OCI-LY7 (cell line): ENCODE results near the gene TSPAN8. TPM values are rescaled to one million over a fixed set of nuclear protein-coding genes. Genes with fewer than 3 reads are reported as not detected.

ENCODE experiments used
- BruUV-seq: library from RNA; stranded (reverse); fragments of 400-500 nt; replicated peaks from 2 replicates; lab custom pipeline; 2021; lab: Mats Ljungman, UMichigan
- CTCF ChIA-PET: fragments of 300-600 bp; sonication (Branson Sonifier 250); formaldehyde crosslinking; loops from one replicate; lab custom pipeline; 2022; ENCODE audit warnings: antibody characterized with exemption; ENCODE audit not compliant: unreplicated experiment; lab: Charles Lee
- POLR2A ChIA-PET: fragments of 300-600 bp; sonication (Branson Sonifier 250); formaldehyde crosslinking; loops from one replicate; lab custom pipeline; 2022; ENCODE audit warnings: antibody characterized with exemption; lab: Charles Lee
- DNase-seq: peaks from one replicate; pipeline ENCODE4 v3.0.0-alpha.2; 2015; ENCODE audit warnings: low spot score
- H2AFZ ChIP-seq: fragments of 200-600 bp; sonication (generic), shearing (Covaris generic); 2 replicates; pipeline ENCODE4 v1.6.1; 2014; ENCODE audit warnings: mild to moderate bottlenecking, antibody characterized with exemption, low read length, moderate library complexity
- H3K27ac ChIP-seq: fragments of 200-600 bp; sonication (generic); 2 replicates; pipeline ENCODE4 v1.5.1; 2014; ENCODE audit warnings: mixed run types, low read depth, mild to moderate bottlenecking, moderate library complexity, low read length, inconsistent platforms; ENCODE audit not compliant: poor library complexity, severe bottlenecking
- H3K36me3 ChIP-seq: fragments of 200-600 bp; sonication (generic); 2 replicates; pipeline ENCODE4 v1.6.1; 2014; ENCODE audit warnings: mild to moderate bottlenecking, antibody characterized with exemption, low read length, moderate library complexity, mixed read lengths; ENCODE audit not compliant: insufficient read depth
- H3K4me1 ChIP-seq: fragments of 200-600 bp; sonication (generic); 2 replicates; pipeline ENCODE4 v1.5.1; 2014; ENCODE audit warnings: mild to moderate bottlenecking, low read length; ENCODE audit not compliant: insufficient read depth, poor library complexity, severe bottlenecking
- H3K4me2 ChIP-seq: fragments of 200-600 bp; sonication (generic); 2 replicates; pipeline ENCODE4 v1.6.1; 2014; ENCODE audit warnings: mild to moderate bottlenecking, low read length
- H3K4me3 ChIP-seq: fragments of 200-600 bp; sonication (generic); 2 replicates; pipeline ENCODE4 v1.5.1; 2014; ENCODE audit warnings: mild to moderate bottlenecking, low read depth, low read length; ENCODE audit not compliant: poor library complexity, severe bottlenecking
- H3K79me2 ChIP-seq: fragments of 200-600 bp; sonication (generic); 2 replicates; pipeline ENCODE4 v1.6.1; 2016; ENCODE audit warnings: low read depth, mild to moderate bottlenecking, low read length, moderate library complexity, mixed read lengths; ENCODE audit not compliant: insufficient read depth
- H3K9me2 ChIP-seq: fragments of 200-600 bp; sonication (generic); 2 replicates; pipeline ENCODE4 v1.6.1; 2016; ENCODE audit warnings: mild to moderate bottlenecking, low read length, mixed read lengths; ENCODE audit not compliant: insufficient read depth
- H3K9me3 ChIP-seq: fragments of 200-600 bp; sonication (generic); 2 replicates; pipeline ENCODE4 v1.6.1; 2014; ENCODE audit warnings: mild to moderate bottlenecking, mixed run types, low read length, mixed read lengths
- H4K20me1 ChIP-seq: fragments of 200-600 bp; sonication (generic); 2 replicates; pipeline ENCODE4 v1.6.1; 2014; ENCODE audit warnings: mild to moderate bottlenecking, antibody characterized with exemption, low read length, moderate library complexity, mixed read lengths; ENCODE audit not compliant: insufficient read depth
- CTCF ChIP-seq: fragments of 200-600 bp; sonication (generic); conservative IDR thresholded peaks from 2 replicates; pipeline ENCODE4 v1.5.1; 2014; ENCODE audit warnings: mild to moderate bottlenecking, antibody characterized with exemption, low read length, moderate library complexity, mixed read lengths
- EZH2phosphoT487 ChIP-seq: fragments of 200-600 bp; sonication (generic); IDR thresholded peaks from 2 replicates; pipeline ENCODE4 v1.6.1; 2018; ENCODE audit warnings: low read depth, borderline replicate concordance, mild to moderate bottlenecking, mixed run types, antibody characterized with exemption, low read length, moderate library complexity, mixed read lengths
- intact Hi-C: fragments of 100-400 bp; cut with micrococcal nuclease; formaldehyde crosslinking; loops from one replicate; pipeline ENCODE4 v1.10.0; 2022; ENCODE audit not compliant: unreplicated experiment
- total RNA-seq, 2 experiments: library from RNA; depleted of rRNA in 1 of 2; stranded (reverse); fragments of >200 nt in 1 of 2; shearing (Covaris generic) in 1 of 2; gene quantifications; 2 replicates each; pipeline ENCODE4 v1.2.3, GENCODE V29; 2014 to 2022

The TSPAN8 gene
- total RNA-seq, 2 experiments from 2014 or later = not detected

DNA sequence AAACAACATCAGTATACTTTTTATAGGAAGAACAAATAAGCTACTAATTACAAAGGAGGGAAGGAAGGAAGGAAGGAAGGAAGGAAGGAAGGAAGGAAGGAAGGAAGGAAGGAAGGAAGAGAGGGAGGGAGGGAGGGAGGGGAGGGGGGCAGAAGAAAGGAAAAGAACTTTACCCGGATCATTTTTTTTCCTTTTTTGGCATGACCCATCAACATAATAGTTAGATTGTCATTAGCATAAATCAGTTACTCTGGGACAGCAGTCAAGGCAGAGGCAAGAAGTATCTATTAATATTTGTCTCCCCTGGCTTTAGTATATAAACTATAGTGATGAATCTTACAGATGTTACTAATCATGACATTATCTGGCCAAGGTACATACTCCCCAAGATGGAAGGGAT, 35.2 kb upstream of the TSPAN8 start:
- ChIA-PET POLR2A (no interaction called here), CTCF (no interaction called here)
- DNase-seq = no peak
- Histone ChIP-seq H3K9me3 (no peaks in the 10 kb centered on the region), H3K4me2 (no peak overlapping the region), H3K4me3 (no peak overlapping the region), H4K20me1 (no peaks in the 10 kb centered on the region), H3K27ac (no peak overlapping the region), H2AFZ (no peak overlapping the region), H3K9me2 (no peaks in the 10 kb centered on the region), H3K79me2 (no peaks in the 10 kb centered on the region), H3K4me1 (no peaks in the 10 kb centered on the region), H3K36me3 (no peaks in the 10 kb centered on the region)
- no peak for TF ChIP-seq CTCF
- TF ChIP-seq EZH2phosphoT487 = no peak
- intact Hi-C loops = no loop called here
- BruUV-seq = no TSS peak

GRCh38 chr12:71191509-71192196, 33.9 kb upstream of the TSPAN8 start:
- no TSS peak for BruUV-seq
- Histone ChIP-seq H3K9me3 (no peaks in the 10 kb centered on the region), H3K4me2 (no peak overlapping the region), H3K4me3 (no peak overlapping the region), H2AFZ (no peak overlapping the region), H3K27ac (no peak overlapping the region), H3K36me3 (no peaks in the 10 kb centered on the region), H3K79me2 (no peaks in the 10 kb centered on the region), H4K20me1 (no peaks in the 10 kb centered on the region), H3K9me2 (no peaks in the 10 kb centered on the region), H3K4me1 (no peaks in the 10 kb centered on the region)
- no peak for TF ChIP-seq EZH2phosphoT487
- TF ChIP-seq CTCF = no peak
- CTCF ChIA-PET = no interaction called here
- POLR2A ChIA-PET = no interaction called here
- intact Hi-C loops = no loop called here
- DNase-seq = no peak

DNA sequence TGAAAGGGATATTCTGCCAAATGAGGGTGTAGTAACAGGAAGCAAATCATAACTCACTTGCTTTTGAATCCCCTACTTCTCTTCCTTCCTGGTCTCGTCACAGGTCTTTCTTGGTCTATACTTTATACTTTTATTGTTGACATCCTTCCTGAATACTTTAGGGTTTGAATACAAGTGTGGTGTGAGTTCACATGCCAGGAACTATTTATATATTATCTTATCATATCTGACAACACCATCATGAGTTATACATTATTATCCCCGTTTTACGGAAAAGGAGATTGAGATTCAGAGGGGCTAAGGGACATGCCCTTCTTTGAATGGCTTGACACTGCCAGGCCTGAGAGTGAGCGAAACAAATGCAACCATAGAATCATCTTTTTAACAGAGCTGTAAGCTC, 33.0 kb upstream of the TSPAN8 start:
- H3K79me2 ChIP-seq = no peaks in the 10 kb centered on the region
- H4K20me1 ChIP-seq = no peaks in the 10 kb centered on the region
- intact Hi-C loops = no loop called here
- H3K9me2 ChIP-seq = no peaks in the 10 kb centered on the region
- H3K36me3 ChIP-seq = no peaks in the 10 kb centered on the region
- TF ChIP-seq EZH2phosphoT487 = no peak
- no peak for TF ChIP-seq CTCF
- BruUV-seq = no TSS peak
- POLR2A ChIA-PET = no interaction called here
- no peak for DNase-seq
- H3K9me3 ChIP-seq = no peaks in the 10 kb centered on the region
- no peak overlapping the region for H3K4me2 ChIP-seq
- H3K27ac ChIP-seq = no peak overlapping the region
- no peak overlapping the region for H3K4me3 ChIP-seq
- CTCF ChIA-PET = no interaction called here
- no peaks in the 10 kb centered on the region for H3K4me1 ChIP-seq
- H2AFZ ChIP-seq = no peak overlapping the region
